HepG2 (cell line): ENCODE measurements around the gene CNTF. TPM values are rescaled to one million over a fixed set of nuclear protein-coding genes. Genes with fewer than 3 reads are reported as not detected.

Experiments
- ELF3 ChIP-seq: IDR thresholded peaks from 2 replicates; pipeline ENCODE4 v1.6.1; 2016; ENCODE audit warnings: missing genetic modification reagents, missing compliant biosample characterization
- FUBP1 ChIP-seq: sonication (generic); formaldehyde crosslinking; IDR thresholded peaks from 2 replicates; pipeline ENCODE4 v1.5.1; 2020; ENCODE audit warnings: missing genetic modification reagents, mild to moderate bottlenecking, borderline replicate concordance
- HDAC1 ChIP-seq: sonication (generic); formaldehyde crosslinking; IDR thresholded peaks from 2 replicates; pipeline ENCODE4 v1.5.1; 2020; ENCODE audit warnings: mild to moderate bottlenecking, missing genetic modification reagents
- HHEX ChIP-seq: IDR thresholded peaks from 2 replicates; pipeline ENCODE4 v1.6.1; 2016; ENCODE audit warnings: control low read depth
- PBX3 ChIP-seq: sonication (generic); formaldehyde crosslinking; IDR thresholded peaks from 2 replicates; pipeline ENCODE4 v1.8.1; 2023; ENCODE audit warnings: missing genetic modification reagents, inconsistent platforms, borderline replicate concordance
- PRDM10 ChIP-seq: sonication (generic); formaldehyde crosslinking; IDR thresholded peaks from 2 replicates; pipeline ENCODE4 v1.4.0; 2020; ENCODE audit warnings: low read depth, missing genetic modification reagents
- TARDBP ChIP-seq: sonication (generic); formaldehyde crosslinking; IDR thresholded peaks from 2 replicates; pipeline ENCODE4 v1.8.0; 2022; ENCODE audit warnings: mild to moderate bottlenecking, missing genetic modification reagents
- ZNF136 ChIP-seq: sonication (generic); formaldehyde crosslinking; IDR thresholded peaks from 2 replicates; pipeline ENCODE4 v1.8.1; 2022; ENCODE audit warnings: low read depth, mild to moderate bottlenecking, moderate library complexity, missing genetic modification reagents
- ZNF224 ChIP-seq: sonication (generic); formaldehyde crosslinking; IDR thresholded peaks from 2 replicates; pipeline ENCODE4 v1.5.0; 2020; ENCODE audit warnings: mild to moderate bottlenecking, missing genetic modification reagents
- ZNF34 ChIP-seq: sonication (generic); formaldehyde crosslinking; IDR thresholded peaks from 2 replicates; pipeline ENCODE4 v1.4.0; 2020; ENCODE audit warnings: mild to moderate bottlenecking, missing genetic modification reagents, borderline replicate concordance
- ZNF672 ChIP-seq: sonication (generic); formaldehyde crosslinking; IDR thresholded peaks from 2 replicates; pipeline ENCODE4 v1.8.1; 2022; ENCODE audit warnings: missing genetic modification reagents
- ZNF713 ChIP-seq: sonication (generic); formaldehyde crosslinking; IDR thresholded peaks from 2 replicates; pipeline ENCODE4 v1.4.0; 2020; ENCODE audit warnings: mild to moderate bottlenecking, missing genetic modification reagents
- ZNF800 ChIP-seq: sonication (generic); formaldehyde crosslinking; IDR thresholded peaks from 2 replicates; pipeline ENCODE4 v1.4.0; 2020; ENCODE audit warnings: missing genetic modification reagents
- polyA plus RNA-seq, 8 experiments: library from polyadenylated mRNA; depleted of rRNA in 3 of 8; stranded (reverse) in 7 of 8; unstranded in 1 of 8; fragments of >200 nt; fragmentation: Illumina TruSeq in 4 of 8; extraction: Trizol in 4 of 8; gene quantifications; 2 replicates each; pipeline versions ENCODE4 v1.2.1 to v1.2.3, GENCODE V29; 2011 to 2016; ENCODE audit warnings: low read depth in 4 of 8, missing spikeins in 1 of 8, mixed read lengths in 1 of 8; ENCODE audit not compliant: insufficient read depth in 1 of 8
- total RNA-seq, 5 experiments: library from RNA; depleted of rRNA; stranded (reverse); fragments of >200 nt; fragmentation: Illumina TruSeq; extraction: Trizol; gene quantifications; 2 replicates each; pipeline ENCODE4 v1.2.3, GENCODE V29; 2016; ENCODE audit warnings: low read depth in 1 of 5
- TF ChIP-seq, protein P1 (sequence below): sonication (generic); formaldehyde crosslinking; IDR thresholded peaks from 2 replicates; pipeline ENCODE4 v1.4.0; 2020; ENCODE audit warnings: mild to moderate bottlenecking, low read depth, missing genetic modification reagents
- TF ChIP-seq, protein P2 (sequence below): sonication (generic); formaldehyde crosslinking; IDR thresholded peaks from 2 replicates; pipeline ENCODE4 v1.8.0; 2022; ENCODE audit warnings: low read depth, missing genetic modification reagents

CNTF gene
- total and polyA plus RNA-seq, 2 of the 13 experiments (the other 11 are each of a cell fraction or from before 2014, with no cell fraction given), result 0.51 to 2.3 TPM

DNA sequence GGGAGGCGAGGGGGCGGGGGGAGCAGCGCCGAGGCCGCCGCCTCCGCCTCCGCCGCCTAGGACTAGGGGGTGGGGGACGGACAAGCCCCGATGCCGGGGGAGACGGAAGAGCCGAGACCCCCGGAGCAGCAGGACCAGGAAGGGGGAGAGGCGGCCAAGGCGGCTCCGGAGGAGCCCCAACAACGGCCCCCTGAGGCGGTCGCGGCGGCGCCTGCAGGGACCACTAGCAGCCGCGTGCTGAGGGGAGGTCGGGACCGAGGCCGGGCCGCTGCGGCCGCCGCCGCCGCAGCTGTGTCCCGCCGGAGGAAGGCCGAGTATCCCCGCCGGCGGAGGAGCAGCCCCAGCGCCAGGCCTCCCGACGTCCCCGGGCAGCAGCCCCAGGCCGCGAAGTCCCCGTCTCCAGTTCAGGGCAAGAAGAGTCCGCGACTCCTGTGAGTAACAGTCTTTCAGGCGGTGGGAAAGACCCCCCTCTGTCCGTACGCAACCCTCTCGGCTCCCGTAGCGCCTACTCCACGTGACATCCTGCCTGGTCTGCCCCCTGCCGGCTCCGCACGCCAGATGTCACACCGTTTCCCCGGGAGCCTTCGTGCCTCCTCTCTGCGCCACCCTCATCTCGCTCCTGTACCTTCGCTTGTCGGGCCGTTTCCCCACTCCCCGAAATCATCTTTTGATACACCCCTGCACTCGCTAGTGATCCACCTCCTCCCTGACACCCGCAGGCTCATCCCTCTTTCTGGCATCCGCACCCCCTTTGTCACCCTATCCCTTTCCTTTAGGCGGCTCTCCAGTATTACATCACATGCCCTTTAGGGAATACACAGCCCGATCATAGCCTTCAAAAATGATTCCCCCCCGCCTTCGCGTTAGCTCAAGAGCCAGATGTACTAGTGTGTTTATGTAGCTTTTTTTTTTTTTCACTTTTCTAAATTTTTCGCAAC lies 43.0 kb upstream of the CNTF start (continued):
- TF ChIP-seq ZNF34 (CRISPR knock-in tag) (no peak), FUBP1 (no peak; the same call in 1 of the 2 replicates), ZNF224 (CRISPR knock-in tag) (no peak), ELF3 (CRISPR knock-in tag) (peak; percentile 43; the same call in 1 of the 2 replicates), ZNF136 (CRISPR knock-in tag) (0 out of 2 replicates have a peak, but pooled peaks have one; percentile 46), HDAC1 (CRISPR knock-in tag) (peak; percentile 79), TARDBP (CRISPR knock-in tag) (peak; percentile 90), HHEX (CRISPR knock-in tag) (no peak), PRDM10 (CRISPR knock-in tag) (no peak), ZNF800 (CRISPR knock-in tag) (no peak), PBX3 (CRISPR knock-in tag) (no peak), ZNF713 (CRISPR knock-in tag) (no peak), ZNF672 (CRISPR knock-in tag) (no peak)
- TF ChIP-seq, protein P1, sequence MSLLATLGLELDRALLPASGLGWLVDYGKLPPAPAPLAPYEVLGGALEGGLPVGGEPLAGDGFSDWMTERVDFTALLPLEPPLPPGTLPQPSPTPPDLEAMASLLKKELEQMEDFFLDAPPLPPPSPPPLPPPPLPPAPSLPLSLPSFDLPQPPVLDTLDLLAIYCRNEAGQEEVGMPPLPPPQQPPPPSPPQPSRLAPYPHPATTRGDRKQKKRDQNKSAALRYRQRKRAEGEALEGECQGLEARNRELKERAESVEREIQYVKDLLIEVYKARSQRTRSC (CRISPR knock-in tag), result no peak
- TF ChIP-seq, protein P2, sequence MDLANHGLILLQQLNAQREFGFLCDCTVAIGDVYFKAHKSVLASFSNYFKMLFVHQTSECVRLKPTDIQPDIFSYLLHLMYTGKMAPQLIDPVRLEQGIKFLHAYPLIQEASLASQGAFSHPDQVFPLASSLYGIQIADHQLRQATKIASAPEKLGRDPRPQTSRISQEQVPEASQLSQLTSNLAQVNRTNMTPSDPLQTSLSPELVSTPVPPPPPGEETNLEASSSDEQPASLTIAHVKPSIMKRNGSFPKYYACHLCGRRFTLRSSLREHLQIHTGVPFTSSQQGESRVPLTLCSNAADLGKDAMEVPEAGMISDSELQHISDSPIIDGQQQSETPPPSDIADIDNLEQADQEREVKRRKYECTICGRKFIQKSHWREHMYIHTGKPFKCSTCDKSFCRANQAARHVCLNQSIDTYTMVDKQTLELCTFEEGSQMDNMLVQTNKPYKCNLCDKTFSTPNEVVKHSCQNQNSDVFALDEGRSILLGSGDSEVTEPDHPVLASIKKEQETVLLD (CRISPR knock-in tag), result no peak
